Hepatocyte (in vitro differentiated cells): ENCODE data around the gene HAT1.

ENCODE experiments used
- CTCF ChIP-seq: fragments of 200-600 bp; sonication (generic); IDR thresholded peaks from 2 replicates; pipeline ENCODE4 v1.5.1; 2016; ENCODE audit warnings: antibody characterized with exemption, mild to moderate bottlenecking; ENCODE audit not compliant: poor library complexity
- EZH2 ChIP-seq: fragments of 200-600 bp; sonication (generic); IDR thresholded peaks from 2 replicates; pipeline ENCODE4 v1.6.1; 2016; ENCODE audit warnings: antibody characterized with exemption, mild to moderate bottlenecking, borderline replicate concordance

DNA sequence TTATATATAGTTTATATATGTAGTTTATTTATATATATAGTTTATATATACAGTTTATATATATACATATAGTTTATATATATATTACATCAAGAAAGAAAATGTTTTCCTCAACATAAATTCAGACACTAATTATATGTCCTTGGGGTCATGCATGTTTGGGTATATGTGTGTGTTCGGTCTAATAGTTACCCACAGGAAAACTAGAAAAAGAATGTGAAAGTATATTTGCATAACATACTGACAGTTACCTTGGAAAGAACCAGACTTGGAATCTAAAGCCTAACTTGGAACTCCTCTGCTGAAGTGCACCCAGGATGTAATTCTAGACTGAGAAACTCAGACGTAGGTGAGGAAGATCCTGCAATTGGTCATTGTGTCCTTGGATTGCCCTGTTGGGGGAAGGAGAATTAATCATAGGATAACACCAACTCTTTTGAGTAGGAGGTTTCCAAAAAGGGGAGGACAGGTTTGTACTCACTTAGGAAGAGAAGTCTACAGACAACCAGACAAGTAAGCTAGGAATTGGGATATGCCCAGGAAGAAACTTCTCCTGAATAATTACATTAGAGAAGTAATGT, 19.3 kb upstream of the HAT1 start:
- TF ChIP-seq CTCF (no peak), EZH2 (no peak)
